HL-60 (cell line): ENCODE measurements around the gene BUD23.

Experiments used
- GABPA ChIP-seq: IDR thresholded peaks from 2 replicates; pipeline ENCODE4 v1.6.1; 2012; ENCODE audit warnings: low read depth
- POLR2AphosphoS5 ChIP-seq: IDR thresholded peaks from 2 replicates; pipeline ENCODE4 v1.6.1; 2012; ENCODE audit warnings: low read depth
- TF ChIP-seq, protein P1 (sequence below): IDR thresholded peaks from one replicate; pipeline ENCODE4 v1.5.1; 2011; ENCODE audit warnings: low read length, control low read depth, inconsistent platforms; ENCODE audit not compliant: insufficient read depth
- TF ChIP-seq, protein P2 (sequence below): IDR thresholded peaks from 2 replicates; pipeline ENCODE4 v1.6.1; 2012; ENCODE audit warnings: low read depth; ENCODE audit not compliant: insufficient replicate concordance

- TF ChIP-seq, protein P1, sequence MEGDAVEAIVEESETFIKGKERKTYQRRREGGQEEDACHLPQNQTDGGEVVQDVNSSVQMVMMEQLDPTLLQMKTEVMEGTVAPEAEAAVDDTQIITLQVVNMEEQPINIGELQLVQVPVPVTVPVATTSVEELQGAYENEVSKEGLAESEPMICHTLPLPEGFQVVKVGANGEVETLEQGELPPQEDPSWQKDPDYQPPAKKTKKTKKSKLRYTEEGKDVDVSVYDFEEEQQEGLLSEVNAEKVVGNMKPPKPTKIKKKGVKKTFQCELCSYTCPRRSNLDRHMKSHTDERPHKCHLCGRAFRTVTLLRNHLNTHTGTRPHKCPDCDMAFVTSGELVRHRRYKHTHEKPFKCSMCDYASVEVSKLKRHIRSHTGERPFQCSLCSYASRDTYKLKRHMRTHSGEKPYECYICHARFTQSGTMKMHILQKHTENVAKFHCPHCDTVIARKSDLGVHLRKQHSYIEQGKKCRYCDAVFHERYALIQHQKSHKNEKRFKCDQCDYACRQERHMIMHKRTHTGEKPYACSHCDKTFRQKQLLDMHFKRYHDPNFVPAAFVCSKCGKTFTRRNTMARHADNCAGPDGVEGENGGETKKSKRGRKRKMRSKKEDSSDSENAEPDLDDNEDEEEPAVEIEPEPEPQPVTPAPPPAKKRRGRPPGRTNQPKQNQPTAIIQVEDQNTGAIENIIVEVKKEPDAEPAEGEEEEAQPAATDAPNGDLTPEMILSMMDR, result no peak
- TF ChIP-seq GABPA (no peak), POLR2AphosphoS5 (no peak)
- TF ChIP-seq, protein P2, sequence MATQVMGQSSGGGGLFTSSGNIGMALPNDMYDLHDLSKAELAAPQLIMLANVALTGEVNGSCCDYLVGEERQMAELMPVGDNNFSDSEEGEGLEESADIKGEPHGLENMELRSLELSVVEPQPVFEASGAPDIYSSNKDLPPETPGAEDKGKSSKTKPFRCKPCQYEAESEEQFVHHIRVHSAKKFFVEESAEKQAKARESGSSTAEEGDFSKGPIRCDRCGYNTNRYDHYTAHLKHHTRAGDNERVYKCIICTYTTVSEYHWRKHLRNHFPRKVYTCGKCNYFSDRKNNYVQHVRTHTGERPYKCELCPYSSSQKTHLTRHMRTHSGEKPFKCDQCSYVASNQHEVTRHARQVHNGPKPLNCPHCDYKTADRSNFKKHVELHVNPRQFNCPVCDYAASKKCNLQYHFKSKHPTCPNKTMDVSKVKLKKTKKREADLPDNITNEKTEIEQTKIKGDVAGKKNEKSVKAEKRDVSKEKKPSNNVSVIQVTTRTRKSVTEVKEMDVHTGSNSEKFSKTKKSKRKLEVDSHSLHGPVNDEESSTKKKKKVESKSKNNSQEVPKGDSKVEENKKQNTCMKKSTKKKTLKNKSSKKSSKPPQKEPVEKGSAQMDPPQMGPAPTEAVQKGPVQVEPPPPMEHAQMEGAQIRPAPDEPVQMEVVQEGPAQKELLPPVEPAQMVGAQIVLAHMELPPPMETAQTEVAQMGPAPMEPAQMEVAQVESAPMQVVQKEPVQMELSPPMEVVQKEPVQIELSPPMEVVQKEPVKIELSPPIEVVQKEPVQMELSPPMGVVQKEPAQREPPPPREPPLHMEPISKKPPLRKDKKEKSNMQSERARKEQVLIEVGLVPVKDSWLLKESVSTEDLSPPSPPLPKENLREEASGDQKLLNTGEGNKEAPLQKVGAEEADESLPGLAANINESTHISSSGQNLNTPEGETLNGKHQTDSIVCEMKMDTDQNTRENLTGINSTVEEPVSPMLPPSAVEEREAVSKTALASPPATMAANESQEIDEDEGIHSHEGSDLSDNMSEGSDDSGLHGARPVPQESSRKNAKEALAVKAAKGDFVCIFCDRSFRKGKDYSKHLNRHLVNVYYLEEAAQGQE, result no peak
These were observed 58.9 kb downstream of the BUD23 start for GRCh38 chr7:73742338-73742752.
